Prostate gland (tissue), 2 donors: ENCODE results near the gene KRT2.

Source experiments
- CTCF ChIP-seq, 4 experiments: fragments of 200-600 bp in 2 of 4; fragments of 450-650 bp in 2 of 4; sonication (generic) in 2 of 4; IDR thresholded peaks; 1 replicate in 3 of 4; 2 replicates in 1 of 4; pipeline ENCODE4 v1.5.1; 2016 to 2019; ENCODE audit warnings: antibody characterized with exemption in 4 of 4, mild to moderate bottlenecking in 2 of 4, moderate library complexity in 2 of 4
- POLR2AphosphoS5 ChIP-seq: sonication (generic); formaldehyde crosslinking; IDR thresholded peaks from one replicate; pipeline ENCODE4 v1.6.1; 2017; ENCODE audit warnings: antibody characterized with exemption

GRCh38 chr12:52618866-52619265 is 33.1 kb downstream of the KRT2 start:
- TF ChIP-seq POLR2AphosphoS5 (no peak), CTCF (IDR thresholded peaks at IDR 0.05) (no peak)
